ENCODE measurements around the gene TTLL11. TPM values are rescaled to one million over a fixed set of nuclear protein-coding genes. Genes with fewer than 3 reads are reported as not detected.

TTLL11 gene
- total RNA-seq, 6 donors from 2014 or later = 6.8 to 18.9 (median 12.9) TPM

DNA sequence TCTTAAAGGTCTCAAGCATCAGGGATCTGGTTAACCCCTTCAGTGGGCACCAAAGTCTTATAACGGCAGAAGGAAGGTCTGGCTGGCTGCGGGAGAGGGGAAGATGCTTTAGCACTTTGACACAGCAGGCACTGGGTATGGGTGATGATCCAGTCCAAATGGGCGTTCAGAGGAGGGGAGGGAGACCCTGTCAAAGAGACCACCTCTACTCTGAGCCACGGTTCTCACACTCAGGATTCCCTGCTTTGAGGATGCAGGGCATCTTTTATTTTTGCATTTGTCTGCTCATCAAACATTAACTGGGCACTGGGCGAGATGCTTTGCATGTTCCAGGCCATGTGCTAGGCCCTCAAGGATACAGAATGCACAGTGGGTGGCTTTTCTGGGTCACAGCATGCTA lies 237.6 kb downstream of the TTLL11 start:
- no peaks in the 10 kb centered on the region for H3K9me3 ChIP-seq
- TF ChIP-seq, protein P1, sequence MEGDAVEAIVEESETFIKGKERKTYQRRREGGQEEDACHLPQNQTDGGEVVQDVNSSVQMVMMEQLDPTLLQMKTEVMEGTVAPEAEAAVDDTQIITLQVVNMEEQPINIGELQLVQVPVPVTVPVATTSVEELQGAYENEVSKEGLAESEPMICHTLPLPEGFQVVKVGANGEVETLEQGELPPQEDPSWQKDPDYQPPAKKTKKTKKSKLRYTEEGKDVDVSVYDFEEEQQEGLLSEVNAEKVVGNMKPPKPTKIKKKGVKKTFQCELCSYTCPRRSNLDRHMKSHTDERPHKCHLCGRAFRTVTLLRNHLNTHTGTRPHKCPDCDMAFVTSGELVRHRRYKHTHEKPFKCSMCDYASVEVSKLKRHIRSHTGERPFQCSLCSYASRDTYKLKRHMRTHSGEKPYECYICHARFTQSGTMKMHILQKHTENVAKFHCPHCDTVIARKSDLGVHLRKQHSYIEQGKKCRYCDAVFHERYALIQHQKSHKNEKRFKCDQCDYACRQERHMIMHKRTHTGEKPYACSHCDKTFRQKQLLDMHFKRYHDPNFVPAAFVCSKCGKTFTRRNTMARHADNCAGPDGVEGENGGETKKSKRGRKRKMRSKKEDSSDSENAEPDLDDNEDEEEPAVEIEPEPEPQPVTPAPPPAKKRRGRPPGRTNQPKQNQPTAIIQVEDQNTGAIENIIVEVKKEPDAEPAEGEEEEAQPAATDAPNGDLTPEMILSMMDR (IDR thresholded peaks at IDR 0.05) = no peak
- no peak for TF ChIP-seq EP300 (IDR thresholded peaks at IDR 0.05)
- no peak for TF ChIP-seq POLR2AphosphoS5 (IDR thresholded peaks at IDR 0.05)
- no peak for TF ChIP-seq POLR2A (IDR thresholded peaks at IDR 0.05)
- H3K36me3 ChIP-seq = no peaks in the 10 kb centered on the region
- H3K4me3 ChIP-seq = no peak overlapping the region
- H3K4me1 ChIP-seq = peaks cover 0 to 8% (median 0%) of the 10 kb centered on the region in 4 donors
- no peaks in the 10 kb centered on the region for H3K27me3 ChIP-seq
- no peak for ATAC-seq (ENCODE audit: low FRiP score in 2 of 2)
- no peak overlapping the region for H3K27ac ChIP-seq
- no peak for DNase-seq
- 86 to 88% methylated on average over 5 of the region's 5 CpGs for WGBS, 2 donors

DNA sequence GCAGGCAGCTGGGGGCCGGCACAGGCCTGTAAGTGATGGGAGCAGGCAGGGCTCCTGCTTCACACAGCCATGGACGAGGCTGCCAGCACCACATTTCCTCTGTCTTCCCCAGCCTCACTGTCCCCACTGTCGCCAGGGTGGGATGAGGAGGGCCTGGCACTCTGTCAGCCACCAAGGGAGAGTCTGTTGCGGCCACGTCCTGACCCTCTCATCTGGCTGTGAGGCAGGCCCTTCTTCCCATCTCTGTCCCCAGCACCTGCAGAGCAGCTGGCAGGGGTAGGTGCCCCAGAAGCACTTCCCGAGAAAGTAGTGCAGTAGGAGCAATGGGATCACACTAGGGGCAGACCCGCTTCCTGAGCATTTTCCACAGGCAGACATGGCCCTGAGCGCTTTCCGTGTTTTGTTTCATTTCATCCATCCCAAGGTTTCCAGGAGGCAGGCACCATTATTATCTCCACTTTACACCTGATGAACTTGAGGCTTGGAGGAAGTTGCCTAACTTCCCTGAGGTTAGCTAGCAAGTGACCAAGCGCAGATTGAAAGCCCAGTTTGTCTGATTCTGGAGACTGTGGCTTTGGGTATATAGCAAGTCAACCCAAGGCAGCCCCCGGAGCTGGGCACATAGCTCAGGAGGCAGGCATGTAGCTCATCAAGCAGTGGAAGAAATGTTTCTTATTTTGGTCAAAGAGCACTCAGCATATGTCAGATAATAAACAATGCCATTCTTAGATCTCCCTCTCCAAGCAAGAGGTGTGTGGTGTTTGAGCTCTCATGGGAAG lies 239.3 kb downstream of the TTLL11 start:
- peaks cover 0 to 8% (median 0%) of the 10 kb centered on the region in 4 donors for H3K4me1 ChIP-seq
- DNase-seq (no peak), ATAC-seq (ENCODE audit: low FRiP score in 2 of 2) (peak in 1 of 2 donors; percentile 5)

DNA sequence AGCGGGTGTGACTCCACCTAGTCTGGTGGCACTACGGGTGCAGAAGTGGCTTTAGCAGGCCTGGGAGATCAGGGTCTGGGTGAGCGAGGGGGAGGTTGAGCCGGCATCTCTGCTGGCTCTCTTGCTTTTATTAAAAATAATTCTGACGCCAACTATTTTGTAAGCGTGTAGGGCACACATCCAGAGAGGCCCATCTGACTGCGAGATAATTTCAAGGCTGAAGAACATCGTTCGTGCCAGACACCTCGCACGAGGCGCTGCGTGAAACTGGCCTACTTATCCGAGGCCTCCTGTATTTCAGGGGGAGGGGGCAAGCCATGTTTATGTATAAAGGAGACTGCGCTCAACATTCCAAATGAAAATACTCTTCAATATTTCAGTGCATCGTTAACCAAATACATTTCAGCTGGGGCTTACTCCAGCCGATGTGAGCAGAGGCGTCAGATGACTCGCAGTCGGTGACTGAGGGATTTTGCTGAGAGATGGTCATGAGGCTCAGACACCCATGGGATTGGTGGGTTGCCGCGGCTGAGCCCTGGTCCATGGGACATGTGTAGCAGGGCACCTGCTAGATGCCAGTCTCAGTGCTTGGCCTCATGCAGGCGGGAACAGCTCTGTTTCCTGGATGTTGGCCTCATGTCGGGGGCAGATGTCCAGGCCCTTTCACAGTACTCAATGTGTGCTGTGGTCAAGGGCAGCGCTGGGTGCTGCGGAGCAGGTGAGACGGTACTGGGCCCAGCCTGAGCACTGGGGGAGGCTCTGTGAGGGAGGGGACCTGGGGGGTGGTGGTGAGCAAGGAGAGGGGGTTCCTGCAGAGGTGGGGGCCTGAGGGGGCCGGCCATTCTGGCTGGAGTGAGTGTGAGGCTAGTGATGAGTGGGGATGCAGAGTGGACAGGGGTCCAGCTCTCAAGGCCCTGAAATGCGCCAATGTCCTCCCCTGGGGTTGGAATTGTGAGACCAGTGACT lies 240.2 kb downstream of the TTLL11 start:
- H3K9me3 ChIP-seq = peaks cover 0 to 11% (median 0%) of the 10 kb centered on the region in 4 donors
- H3K36me3 ChIP-seq = no peaks in the 10 kb centered on the region
- H3K27ac ChIP-seq = no peak overlapping the region
- ATAC-seq (ENCODE audit: low FRiP score in 2 of 2) (peak; percentile 27 to 59), DNase-seq (peak in 1 of 2 donors; percentile 48)
- H3K4me1 ChIP-seq = peaks cover 0 to 8% (median 0%) of the 10 kb centered on the region in 4 donors
- no peak overlapping the region for H3K4me3 ChIP-seq
- no peaks in the 10 kb centered on the region for H3K27me3 ChIP-seq
- TF ChIP-seq EP300 (IDR thresholded peaks at IDR 0.05) (no peak), POLR2A (IDR thresholded peaks at IDR 0.05) (no peak), POLR2AphosphoS5 (IDR thresholded peaks at IDR 0.05) (no peak)
- TF ChIP-seq, protein P1 (IDR thresholded peaks at IDR 0.05) = no peak
- WGBS, 2 donors = 84 to 93% methylated on average over 24 to 29 of the region's 29 CpGs

More for the DNA sequence above, 239.3 kb downstream of the TTLL11 start:
- Histone ChIP-seq H3K4me3 (no peak overlapping the region), H3K27me3 (no peaks in the 10 kb centered on the region), H3K27ac (no peak overlapping the region), H3K9me3 (peaks cover 0 to 9% (median 0%) of the 10 kb centered on the region in 4 donors), H3K36me3 (no peaks in the 10 kb centered on the region)
- TF ChIP-seq, protein P1 (IDR thresholded peaks at IDR 0.05) = no peak
- 97% methylated on average over 8 to 10 of the region's 11 CpGs for WGBS, 2 donors

DNA sequence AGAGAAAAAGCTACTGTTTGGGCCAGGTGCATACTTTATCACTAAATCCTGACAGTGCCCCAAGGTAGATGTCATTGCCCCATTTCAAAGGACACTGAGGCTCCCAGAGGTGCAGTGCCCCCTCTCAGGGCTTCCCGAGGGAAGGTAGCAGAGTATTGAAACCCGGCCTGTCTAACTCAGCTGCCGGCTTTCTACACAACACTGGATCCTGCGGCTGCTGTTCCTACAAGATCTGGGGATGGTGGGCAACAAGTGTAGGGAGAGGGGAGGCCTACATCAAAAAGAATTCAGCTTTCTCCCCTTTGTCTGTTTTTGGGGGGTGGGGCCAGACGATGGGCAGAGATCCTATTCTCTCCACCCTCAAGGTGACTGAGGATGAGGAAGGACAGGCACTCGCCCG lies 240.9 kb downstream of the TTLL11 start:
- H3K9me3 ChIP-seq = peaks cover 0 to 11% (median 0%) of the 10 kb centered on the region in 4 donors
- H3K36me3 ChIP-seq = no peaks in the 10 kb centered on the region
- DNase-seq = no peak
- no peak overlapping the region for H3K27ac ChIP-seq
- 87 to 88% methylated on average over 7 of the region's 7 CpGs for WGBS, 2 donors
- ATAC-seq (ENCODE audit: low FRiP score in 2 of 2) = no peak
- TF ChIP-seq POLR2AphosphoS5 (IDR thresholded peaks at IDR 0.05) = no peak
- TF ChIP-seq POLR2A (IDR thresholded peaks at IDR 0.05) = no peak
- TF ChIP-seq, protein P1 (IDR thresholded peaks at IDR 0.05) = no peak
- TF ChIP-seq EP300 (IDR thresholded peaks at IDR 0.05) = no peak
- H3K27me3 ChIP-seq = no peaks in the 10 kb centered on the region
- H3K4me1 ChIP-seq = peaks cover 0 to 8% (median 0%) of the 10 kb centered on the region in 4 donors
- H3K4me3 ChIP-seq = no peak overlapping the region

All from upper lobe of left lung (tissue), 6 donors.